Pons (tissue), 1 donor: ENCODE data around the gene MFRP.

ENCODE experiments used
- DNase-seq: peaks from one replicate; pipeline ENCODE4 v3.0.0-alpha.2; 2016; ENCODE audit warnings: low spot score

Gene MFRP

DNA sequence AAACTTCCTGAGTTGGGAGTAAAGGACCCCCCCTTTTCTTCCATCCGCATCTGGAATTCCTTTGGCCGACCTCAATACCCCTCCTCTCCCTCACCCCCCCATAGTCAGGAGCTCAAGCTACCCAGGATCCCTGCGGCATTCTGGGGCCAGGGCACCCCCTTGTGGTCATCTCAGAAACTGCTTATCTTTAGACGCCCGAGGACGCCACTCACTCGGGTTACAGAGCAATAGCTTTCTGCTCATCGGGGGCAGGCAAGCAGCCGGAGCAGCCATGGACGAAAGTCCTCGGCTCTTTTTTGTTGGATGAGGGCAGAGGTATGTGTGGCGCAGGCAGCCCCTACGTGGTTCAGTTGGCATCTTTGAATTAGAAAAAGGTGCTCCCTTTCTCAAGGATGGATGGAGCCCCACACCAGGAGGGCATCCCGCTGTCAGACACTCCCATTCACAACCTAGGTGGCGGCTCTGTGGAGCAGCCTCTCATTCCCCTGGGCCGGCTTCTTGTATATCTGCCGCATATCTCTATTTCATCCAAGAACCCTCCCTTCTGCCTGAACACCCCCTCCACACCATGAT lies 8.1 kb downstream of the MFRP start:
- DNase-seq: peak; percentile 82

GRCh38 chr11:119337581-119338317 lies 8.8 kb downstream of the MFRP start:
- no peak for DNase-seq

DNA sequence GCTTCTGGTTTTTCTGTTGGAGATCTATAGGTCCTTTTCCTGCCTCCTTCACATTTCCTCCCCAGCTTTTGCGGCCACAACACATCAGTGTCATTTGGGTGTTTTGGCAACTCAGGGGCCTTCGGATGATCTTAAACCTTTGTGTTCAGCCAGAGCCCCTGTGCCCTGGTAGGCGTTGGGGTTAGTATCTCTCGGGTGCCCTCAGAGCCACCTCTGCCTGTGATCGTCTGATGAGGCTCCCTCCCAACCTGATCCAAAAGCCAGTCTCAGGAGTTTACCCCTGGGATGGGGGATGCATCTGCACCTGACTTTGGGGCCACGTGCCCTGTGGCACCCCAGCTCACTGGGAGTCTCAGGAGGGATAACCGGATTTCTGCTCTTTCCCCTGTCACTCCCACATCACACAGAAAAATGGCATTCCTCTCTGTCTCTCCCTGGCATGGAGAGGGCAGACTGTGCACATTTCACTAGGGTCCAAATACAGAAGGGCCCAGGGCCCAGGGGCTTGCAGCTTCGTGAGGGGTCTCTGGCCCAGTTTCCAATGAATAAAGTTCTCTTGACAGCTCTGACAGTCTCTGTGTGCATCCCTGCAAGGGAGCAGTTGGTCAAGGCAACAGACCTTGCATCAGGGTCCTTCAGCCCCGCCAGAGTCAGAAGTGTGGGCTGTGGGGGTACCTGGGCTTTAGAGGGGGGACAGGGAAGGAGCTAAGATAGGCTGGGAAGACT lies 9.6 kb downstream of the MFRP start:
- no peak for DNase-seq

GRCh38 chr11:119335655-119336543 lies 10.6 kb downstream of the MFRP start:
- no peak for DNase-seq

DNA sequence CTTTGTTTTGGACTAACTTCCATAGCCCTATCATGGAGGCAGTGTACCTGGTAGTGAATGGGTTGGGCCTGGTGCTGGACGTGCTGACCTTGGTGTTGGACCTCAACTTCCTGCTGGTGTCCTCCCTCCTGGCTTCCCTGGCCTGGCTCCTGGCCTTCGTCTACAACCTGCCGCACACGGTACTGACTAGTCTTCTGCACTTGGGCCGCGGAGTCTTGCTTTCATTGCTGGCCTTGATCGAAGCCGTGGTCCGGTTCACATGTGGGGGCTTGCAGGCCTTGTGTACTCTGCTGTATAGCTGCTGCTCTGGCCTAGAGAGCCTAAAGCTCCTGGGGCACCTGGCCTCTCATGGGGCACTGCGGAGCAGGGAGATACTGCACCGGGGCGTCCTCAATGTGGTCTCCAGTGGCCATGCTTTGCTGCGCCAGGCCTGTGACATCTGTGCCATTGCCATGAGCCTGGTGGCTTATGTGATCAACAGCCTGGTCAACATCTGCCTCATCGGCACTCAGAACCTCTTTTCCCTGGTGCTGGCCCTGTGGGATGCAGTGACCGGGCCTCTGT lies 11.3 kb downstream of the MFRP start:
- no peak for DNase-seq

DNA sequence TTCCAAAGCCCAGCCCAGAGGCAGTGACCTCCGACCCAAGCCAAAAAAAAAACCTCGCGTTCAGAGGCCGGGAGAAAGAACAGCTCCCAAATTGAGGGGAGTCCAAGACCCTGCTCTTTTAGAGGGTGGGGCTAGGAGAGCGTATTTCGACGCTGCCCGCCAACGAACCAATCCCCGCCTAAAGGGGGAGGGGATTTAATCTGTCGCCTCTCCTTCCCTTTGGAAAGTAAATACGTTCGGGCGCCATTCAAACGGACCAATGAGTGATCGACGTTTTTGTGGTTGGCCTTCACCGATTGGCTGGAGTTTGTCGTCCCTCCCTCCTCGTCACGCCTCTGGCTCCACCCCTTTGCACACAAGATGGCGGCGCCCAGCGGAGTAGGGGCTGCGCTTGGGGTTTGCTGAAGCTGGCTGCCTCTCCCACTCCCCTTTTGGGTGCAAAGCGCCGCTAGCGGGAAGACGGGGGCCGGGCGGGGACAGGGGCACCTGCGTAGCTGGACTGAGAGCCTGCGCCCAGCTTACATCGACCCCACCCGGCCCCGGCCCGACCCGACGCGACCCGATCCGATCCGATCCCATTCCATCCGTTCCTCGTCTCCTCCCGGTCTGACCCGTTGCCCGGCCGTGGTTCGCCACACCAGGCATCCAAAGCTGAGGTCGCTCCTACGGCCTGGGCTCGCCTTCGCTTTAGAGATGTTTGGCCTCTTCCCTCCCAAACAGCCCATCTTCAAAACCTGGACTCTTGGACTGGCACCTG lies 12.2 kb downstream of the MFRP start, which contains the start of gene RNF26:
RNF26 (plus strand) TSS at position 354 of the 757 bp plus-strand sequence. CDS start 596 bp downstream, outside the sequence.
- DNase-seq: peak; percentile 100

GRCh38 chr11:119332111-119332765 lies 14.3 kb downstream of the MFRP start:
- no peak for DNase-seq

GRCh38 chr11:119330237-119330636 lies 16.3 kb downstream of the MFRP start:
- no peak for DNase-seq

DNA sequence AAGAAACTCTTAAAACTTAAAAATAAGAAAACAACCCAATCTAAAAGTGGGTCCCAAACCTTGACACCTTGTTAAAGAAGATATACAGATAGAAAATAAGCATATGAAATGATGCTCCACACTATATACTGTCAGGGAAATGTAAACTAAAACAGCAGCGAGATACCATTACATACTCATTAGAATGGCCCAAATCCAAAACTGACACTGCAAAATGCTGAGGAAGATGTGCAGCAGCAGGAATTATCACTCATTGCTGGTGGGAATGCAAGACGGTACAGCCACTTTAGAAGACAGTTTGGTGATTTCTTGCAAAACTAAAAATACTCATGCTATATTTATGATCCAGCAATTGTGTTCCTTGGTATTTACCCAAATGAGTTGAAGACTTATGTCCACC lies 17.2 kb downstream of the MFRP start:
- no peak for DNase-seq

DNA sequence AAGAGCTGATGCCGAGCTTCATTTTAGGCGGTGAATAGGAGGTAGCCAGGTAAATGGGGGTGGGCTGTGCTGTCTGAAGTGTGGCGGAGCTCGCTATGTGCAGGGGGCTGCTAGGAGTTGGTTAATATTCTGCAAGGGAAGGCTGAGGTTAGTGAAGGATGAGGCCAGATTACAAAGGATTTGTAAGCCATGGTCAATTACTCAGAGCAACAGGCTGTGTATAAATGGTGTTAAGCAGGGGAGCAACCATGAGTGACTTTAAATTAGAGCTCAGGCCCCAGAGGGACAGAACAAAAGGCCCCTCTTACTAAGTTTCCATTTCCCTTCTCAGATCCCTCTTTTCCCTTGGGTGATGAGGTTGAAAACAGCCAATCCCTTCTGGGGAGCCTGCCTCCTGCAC lies 22.3 kb downstream of the MFRP start:
- DNase-seq: no peak

GRCh38 chr11:119323532-119324033 lies 22.9 kb downstream of the MFRP start:
- DNase-seq: peak; percentile 70

- no peak for DNase-seq
Measured at GRCh38 chr11:119322921-119323531, 23.5 kb downstream of the MFRP start.

- DNase-seq: no peak
Measured at GRCh38 chr11:119322360-119322739, 24.2 kb downstream of the MFRP start.

GRCh38 chr11:119320776-119321524 lies 25.6 kb downstream of the MFRP start:
- DNase-seq: no peak

DNA sequence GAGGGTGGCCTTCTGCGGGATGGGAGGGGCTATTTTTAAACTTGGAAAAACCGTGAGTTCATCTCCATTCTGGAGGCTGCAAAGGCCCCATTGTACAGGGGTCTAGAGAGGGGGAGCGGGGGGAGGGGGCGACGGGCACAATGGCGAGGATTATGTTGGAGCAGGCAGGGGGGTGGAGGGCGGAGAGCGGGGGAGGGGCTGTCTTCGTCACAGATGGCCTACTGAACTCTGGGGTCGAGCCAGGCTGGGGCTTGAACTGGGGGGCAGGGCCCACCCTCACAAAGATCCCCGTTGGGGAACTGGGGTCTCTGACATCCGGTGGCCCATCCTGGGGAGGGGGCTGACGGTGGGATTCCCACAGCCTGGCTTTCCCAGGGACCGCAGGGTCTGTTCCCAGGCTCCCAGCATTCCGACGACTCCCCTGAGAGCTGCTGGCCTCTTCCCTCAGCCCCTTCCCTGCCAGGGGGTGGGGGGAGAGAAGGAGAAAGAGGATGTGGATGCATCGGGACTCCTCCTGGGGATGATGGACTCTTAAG lies 26.2 kb downstream of the MFRP start:
- peak; percentile 72 for DNase-seq

GRCh38 chr11:119319700-119320239 lies 26.7 kb downstream of the MFRP start:
- DNase-seq: no peak

- no peak for DNase-seq
Measured at GRCh38 chr11:119319136-119319699, 27.3 kb downstream of the MFRP start.
